ENCODE results near the gene CNST. TPM values are rescaled to one million over a fixed set of nuclear protein-coding genes. Genes with fewer than 3 reads are reported as not detected.

Gene CNST
- total and polyA plus RNA-seq, 9 of the 15 experiments (the other 6 are each of a cell fraction or from before 2014, with no cell fraction given) = 17.0 to 55.3 (median 30.8) TPM

- peak; percentile 37 for TF ChIP-seq TAF9B (IDR thresholded peaks at IDR 0.05; ENCODE audit: partially characterized antibody)
- TF ChIP-seq JUND (IDR thresholded peaks at IDR 0.05; ENCODE audit: borderline replicate concordance, low read depth, low read length) = no peak
- 0 out of 3 replicates have a peak, but pooled peaks have one; percentile 4 for TF ChIP-seq JUND (tag; IDR thresholded peaks at IDR 0.05; ENCODE audit: borderline replicate concordance, low read depth, low read length)
- TF ChIP-seq KDM1A (IDR thresholded peaks at IDR 0.05) = peak in 1 of 2 experiments; percentile 31; a peak in 1 of 4 replicates
- TF ChIP-seq AFF4 (CRISPR knock-in tag; IDR thresholded peaks at IDR 0.05) = 0 out of 2 replicates have a peak, but pooled peaks have one; percentile 64
- no peak for TF ChIP-seq NUFIP1 (IDR thresholded peaks at IDR 0.05; ENCODE audit: partially characterized antibody)
- 0 out of 2 replicates have a peak, but pooled peaks have one; percentile 29 for TF ChIP-seq GABPB1 (CRISPR knock-in tag; IDR thresholded peaks at IDR 0.05)
- TF ChIP-seq AFF1 (IDR thresholded peaks at IDR 0.05; ENCODE audit: low read depth in 1 of 2, partially characterized antibody in 2 of 2) = peak in 1 of 2 experiments; percentile 88
- peak in 1 of 2 experiments; percentile 52; a peak in 1 of 4 replicates for TF ChIP-seq MLLT1 (IDR thresholded peaks at IDR 0.05)
- TF ChIP-seq GTF3C2 (IDR thresholded peaks at IDR 0.05; ENCODE audit: borderline replicate concordance, extremely low read depth, insufficient read length) = peak; percentile 51
- no peak for TF ChIP-seq LARP7 (IDR thresholded peaks at IDR 0.05)
- peak; percentile 61 for TF ChIP-seq NFIC (IDR thresholded peaks at IDR 0.05)
- no peak for TF ChIP-seq GABPA (tag; conservative IDR thresholded peaks at IDR 0.05; ENCODE audit: low read depth)
- 0 out of 2 replicates have a peak, but pooled peaks have one; percentile 26 for TF ChIP-seq ZNF668 (CRISPR knock-in tag; IDR thresholded peaks at IDR 0.05)
- TF ChIP-seq ZNF644 (tag; IDR thresholded peaks at IDR 0.05; ENCODE audit: low read depth) = 0 out of 2 replicates have a peak, but pooled peaks have one; percentile 16
These were observed 1.5 kb downstream of the CNST start (continued) for GRCh38 chr1:246567646-246568235.

All from K562 (cell line).